SK-N-SH (cell line): ENCODE results near the gene TMEM255B. TPM values are rescaled to one million over a fixed set of nuclear protein-coding genes. Genes with fewer than 3 reads are reported as not detected.

ENCODE experiments used
- CTCF ChIA-PET: fragments of 300-600, 350-600 bp; formaldehyde crosslinking; extraction: SDS; loops from one replicate; lab custom pipeline; 2021; lab: Yijun Ruan, JAX
- POLR2A ChIA-PET: fragments of 350-600 bp; sonication (Branson Sonifier 250); formaldehyde crosslinking; extraction: SDS; loops from one replicate; lab custom pipeline; 2020; ENCODE audit warnings: antibody characterized with exemption, inconsistent platforms; lab: Yijun Ruan, JAX
- DNase-seq: peaks from one replicate; pipeline ENCODE4 v3.0.0; 2012
- H2AFZ ChIP-seq: fragments of 200-600 bp; sonication (generic); 2 replicates; pipeline ENCODE4 v1.8.1; 2016; ENCODE audit warnings: antibody characterized with exemption, mild to moderate bottlenecking, low read depth
- H3F3A ChIP-seq: fragments of 200-600 bp; sonication (generic); replicated peaks from 2 replicates; pipeline ENCODE3; 2016; ENCODE audit warnings: antibody characterized with exemption, mild to moderate bottlenecking; ENCODE audit not compliant: insufficient read depth
- H3K27ac ChIP-seq, 2 experiments: fragments of 200-500 bp in 1 of 2; fragments of 200-600 bp in 1 of 2; sonication (Bioruptor generic) in 1 of 2; sonication (generic), shearing (Covaris generic) in 1 of 2; 2 replicates each; pipeline versions ENCODE4 v1.5.1 to v1.6.1; 2014 to 2016; ENCODE audit warnings: low read depth in 2 of 2, inconsistent platforms in 1 of 2, low read length in 1 of 2, mild to moderate bottlenecking in 1 of 2, mixed read lengths in 1 of 2
- H3K27me3 ChIP-seq: fragments of 200-600 bp; sonication (generic), shearing (Covaris generic); 2 replicates; pipeline ENCODE4 v1.6.1; 2016; ENCODE audit warnings: mixed run types; ENCODE audit not compliant: insufficient read depth
- H3K36me3 ChIP-seq, 2 experiments: fragments of 200-500 bp in 1 of 2; fragments of 200-600 bp in 1 of 2; sonication (Bioruptor generic) in 1 of 2; sonication (generic) in 1 of 2; replicated peaks in 1 of 2; 2 replicates each; pipeline versions ENCODE3 to v1.5.1; 2014 to 2016; ENCODE audit warnings: low read length in 1 of 2, mild to moderate bottlenecking in 1 of 2; ENCODE audit not compliant: insufficient read depth in 2 of 2, control insufficient read depth in 1 of 2
- H3K4me1 ChIP-seq, 2 experiments: fragments of 200-500 bp in 1 of 2; fragments of 200-600 bp in 1 of 2; sonication (Bioruptor generic) in 1 of 2; sonication (generic), shearing (Covaris generic) in 1 of 2; 2 replicates each; pipeline versions ENCODE4 v1.5.1 to v1.6.1; 2014 to 2016; ENCODE audit warnings: low read depth in 1 of 2, low read length in 1 of 2, mixed run types in 1 of 2; ENCODE audit not compliant: insufficient read depth in 2 of 2, control insufficient read depth in 1 of 2
- H3K4me2 ChIP-seq: fragments of 200-600 bp; sonication (generic), shearing (Covaris generic); 2 replicates; pipeline ENCODE4 v1.6.1; 2017; ENCODE audit warnings: mixed run types
- H3K4me3 ChIP-seq, 2 experiments: fragments of 200-500 bp in 1 of 2; fragments of 200-600 bp in 1 of 2; sonication (Bioruptor generic) in 1 of 2; sonication (generic), shearing (Covaris generic) in 1 of 2; 2 replicates each; pipeline versions ENCODE4 v1.5.1 to v1.8.1; 2014 to 2016; ENCODE audit warnings: low read depth in 2 of 2, inconsistent platforms in 1 of 2, low read length in 1 of 2, mild to moderate bottlenecking in 1 of 2, mixed read lengths in 1 of 2, moderate library complexity in 1 of 2
- H3K79me2 ChIP-seq: fragments of 200-600 bp; sonication (generic); 2 replicates; pipeline ENCODE4 v1.8.1; 2017; ENCODE audit warnings: mild to moderate bottlenecking; ENCODE audit not compliant: insufficient read depth
- H3K9ac ChIP-seq: fragments of 200-600 bp; sonication (generic); 2 replicates; pipeline ENCODE4 v1.6.1; 2017; ENCODE audit warnings: mixed run types
- H3K9me2 ChIP-seq: fragments of 200-600 bp; sonication (generic); 2 replicates; pipeline ENCODE4 v1.6.1; 2017; ENCODE audit warnings: mixed run types
- H3K9me3 ChIP-seq: fragments of 200-600 bp; sonication (generic); 2 replicates; pipeline ENCODE4 v1.6.1; 2017; ENCODE audit warnings: mixed run types, mild to moderate bottlenecking, moderate library complexity
- H4K20me1 ChIP-seq: fragments of 200-600 bp; sonication (generic); 2 replicates; pipeline ENCODE4 v1.6.1; 2017; ENCODE audit warnings: mild to moderate bottlenecking, mixed run types; ENCODE audit not compliant: insufficient read depth
- CHD2 ChIP-seq: fragments of 150-350 bp; IDR thresholded peaks from 2 replicates; pipeline ENCODE4 v1.6.1; 2018; ENCODE audit warnings: low read length; ENCODE audit not compliant: partially characterized antibody
- CTCF ChIP-seq: fragments of 200-600 bp; sonication (generic); IDR thresholded peaks from 2 replicates; pipeline ENCODE4 v1.6.1; 2017; ENCODE audit warnings: antibody characterized with exemption, mild to moderate bottlenecking, moderate library complexity
- ELF1 ChIP-seq: IDR thresholded peaks from 2 replicates; pipeline ENCODE4 v1.4.0; 2012
- EP300 ChIP-seq, 2 experiments: IDR thresholded peaks; 2 replicates each; pipeline versions ENCODE4 v1.4.0 to v1.6.1; 2012; ENCODE audit warnings: borderline replicate concordance in 1 of 2, low read depth in 1 of 2, low read length in 1 of 2
- EZH2phosphoT487 ChIP-seq: fragments of 200-600 bp; sonication (generic); IDR thresholded peaks from 2 replicates; pipeline ENCODE4 v1.6.1; 2017; ENCODE audit warnings: low read depth, mixed run types, mild to moderate bottlenecking, antibody characterized with exemption, moderate library complexity, borderline replicate concordance
- GABPA ChIP-seq: IDR thresholded peaks from 2 replicates; pipeline ENCODE4 v1.4.0; 2012; ENCODE audit warnings: low read depth, mild to moderate bottlenecking
- IRF3 ChIP-seq: fragments of 150-350 bp; IDR thresholded peaks from 2 replicates; pipeline ENCODE4 v1.6.1; 2016; ENCODE audit warnings: mild to moderate bottlenecking, low read depth, low read length
- MEF2A ChIP-seq: IDR thresholded peaks from 2 replicates; pipeline ENCODE4 v1.4.0; 2012; ENCODE audit warnings: low read depth, borderline replicate concordance
- MXI1 ChIP-seq: IDR thresholded peaks from 2 replicates; pipeline ENCODE4 v1.6.1; 2012; ENCODE audit warnings: mild to moderate bottlenecking, low read depth, low read length, improper control_type of control experiment
- NFIC ChIP-seq: IDR thresholded peaks from 2 replicates; pipeline ENCODE4 v1.4.0; 2012; ENCODE audit warnings: borderline replicate concordance
- NRF1 ChIP-seq: IDR thresholded peaks from 2 replicates; pipeline ENCODE4 v1.6.1; 2012; ENCODE audit warnings: low read depth, mild to moderate bottlenecking, low read length
- RAD21 ChIP-seq: IDR thresholded peaks from 2 replicates; pipeline ENCODE4 v1.6.1; 2012; ENCODE audit warnings: mild to moderate bottlenecking, low read length
- RCOR1 ChIP-seq: fragments of 150-350 bp; IDR thresholded peaks from 2 replicates; pipeline ENCODE4 v1.6.1; 2017; ENCODE audit warnings: antibody characterized with exemption, low read length
- REST ChIP-seq: IDR thresholded peaks from 2 replicates; pipeline ENCODE4 v1.6.1; 2012; ENCODE audit warnings: mild to moderate bottlenecking, low read depth, low read length, moderate library complexity
- RXRA ChIP-seq: IDR thresholded peaks from 2 replicates; pipeline ENCODE4 v1.4.0; 2012; ENCODE audit warnings: low read depth, mild to moderate bottlenecking, borderline replicate concordance
- SMC3 ChIP-seq: IDR thresholded peaks from 2 replicates; pipeline ENCODE4 v1.6.1; 2012; ENCODE audit warnings: low read depth, low read length, improper control_type of control experiment
- USF1 ChIP-seq: IDR thresholded peaks from 2 replicates; pipeline ENCODE4 v1.4.0; 2012; ENCODE audit warnings: low read depth, borderline replicate concordance
- YY1 ChIP-seq: IDR thresholded peaks from 2 replicates; pipeline ENCODE4 v1.4.0; 2012; ENCODE audit warnings: low read depth, mild to moderate bottlenecking
- WGBS: methylation state at CpG from one replicate; pipeline ENCODE4 v1.1.6; 2017; ENCODE audit warnings: low lambda C conversion rate; 5-methylcytosine and 5-hydroxymethylcytosine counted together
- polyA plus RNA-seq, 3 experiments: library from polyadenylated mRNA; depleted of rRNA; stranded (reverse); fragments of >200 nt; gene quantifications; 2 replicates each; pipeline ENCODE4 v1.2.3, GENCODE V29; 2012

Gene TMEM255B
- polyA plus RNA-seq, 1 of the 3 experiments (the other 2 are of a cell fraction) = 14.8 TPM

GRCh38 chr13:113801289-113801961 lies 42.4 kb downstream of the TMEM255B start (continued):
- TF ChIP-seq EP300 (IDR thresholded peaks at IDR 0.05; ENCODE audit: borderline replicate concordance in 1 of 2, low read depth in 1 of 2, low read length in 1 of 2) (no peak), USF1 (no peak), SMC3 (no peak), REST (no peak)

- no peak overlapping the region for H3K4me3 ChIP-seq
- H3K4me2 ChIP-seq = no peak overlapping the region
- TF ChIP-seq SMC3 (peak; percentile 6; the same call in 1 of the 2 replicates), NFIC (no peak), NRF1 (no peak), ELF1 (no peak), GABPA (peak; percentile 67; the same call in 1 of the 2 replicates), CTCF (peak; percentile 19; the same call in 1 of the 2 replicates), CHD2 (no peak), MXI1 (peak; percentile 69), RCOR1 (no peak), USF1 (no peak), RAD21 (0 out of 2 replicates have a peak, but pooled peaks have one; percentile 15), YY1 (no peak), IRF3 (no peak), EZH2phosphoT487 (no peak), RXRA (no peak), MEF2A (no peak)
- H3K9me3 ChIP-seq = no peaks in the 10 kb centered on the region
- H3K79me2 ChIP-seq = no peaks in the 10 kb centered on the region
- H3K27ac ChIP-seq = peak overlapping the region in 1 of 2 experiments; percentile 80; a peak in 2 of 4 replicates
- no peaks in the 10 kb centered on the region for H3K27me3 ChIP-seq
- H3K36me3 ChIP-seq = no peaks in the 10 kb centered on the region
- H3K9me2 ChIP-seq = no peaks in the 10 kb centered on the region
- 0 out of 2 replicates have a peak overlapping the region, but pooled peaks have one; percentile 29 for H2AFZ ChIP-seq
- ChIA-PET POLR2A (no interaction called here), CTCF (interaction anchor here (0.6 to 1.6 kb wide), 5 partner anchors 14 to 78 kb away, joined by 3 to 6 read pairs (median 4); no protein-coding TSS in a partner anchor)
- DNase-seq = peak; percentile 97
- 17% methylated on average over 14 of the region's 15 CpGs for WGBS
- H3F3A ChIP-seq = no peaks in the 10 kb centered on the region
- no peaks in the 10 kb centered on the region for H4K20me1 ChIP-seq
- H3K9ac ChIP-seq = no peak overlapping the region
- peaks cover 0 to 15% of the 10 kb centered on the region in 2 experiments; a peak in 1 of 4 replicates for H3K4me1 ChIP-seq
These were observed 43.1 kb downstream of the TMEM255B start for GRCh38 chr13:113802090-113802531.
